ENCODE results near the gene TLCD5. TPM values are rescaled to one million over a fixed set of nuclear protein-coding genes. Genes with fewer than 3 reads are reported as not detected.

TLCD5 gene
- total and polyA plus RNA-seq, 7 donors: 0.39 to 2.5 (median 0.71) TPM

DNA sequence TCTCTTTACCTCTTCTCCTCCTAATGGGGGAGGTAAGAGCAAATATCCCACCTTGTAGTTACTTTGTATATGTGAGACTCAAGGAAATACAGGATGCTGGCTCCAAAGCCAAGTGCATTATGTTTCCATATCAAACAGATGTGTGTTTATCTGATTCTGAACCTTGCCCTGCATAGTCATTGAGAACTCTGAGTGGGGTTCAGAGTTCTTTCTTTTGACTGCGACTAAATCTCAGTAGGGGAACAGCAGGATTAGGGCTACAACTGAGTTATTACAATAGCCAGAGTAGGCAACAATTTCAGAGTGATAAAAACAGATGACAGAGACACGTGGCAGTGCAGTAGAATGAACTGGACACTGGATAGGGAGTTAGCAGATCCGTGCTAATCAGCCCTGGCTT lies 34.1 kb upstream of the TLCD5 start:
- intact Hi-C loops (cut with DNase I): no loop called here
- Histone ChIP-seq H3K9me3 (no peaks in the 10 kb centered on the region), H3K27ac (no peak overlapping the region), H3K36me3 (ENCODE audit: insufficient read depth in 1 of 2, low read depth in 1 of 2) (peaks cover 0 to 2% of the 10 kb centered on the region in 2 donors), H3K4me3 (no peak overlapping the region), H3K27me3 (ENCODE audit: insufficient read depth in 3 of 3, low read length in 2 of 3) (peaks cover 3 to 48% (median 5%) of the 10 kb centered on the region in 3 donors), H3K4me1 (no peaks in the 10 kb centered on the region)
- ATAC-seq (no peak), DNase-seq (no peak)
- TF ChIP-seq, protein P1, sequence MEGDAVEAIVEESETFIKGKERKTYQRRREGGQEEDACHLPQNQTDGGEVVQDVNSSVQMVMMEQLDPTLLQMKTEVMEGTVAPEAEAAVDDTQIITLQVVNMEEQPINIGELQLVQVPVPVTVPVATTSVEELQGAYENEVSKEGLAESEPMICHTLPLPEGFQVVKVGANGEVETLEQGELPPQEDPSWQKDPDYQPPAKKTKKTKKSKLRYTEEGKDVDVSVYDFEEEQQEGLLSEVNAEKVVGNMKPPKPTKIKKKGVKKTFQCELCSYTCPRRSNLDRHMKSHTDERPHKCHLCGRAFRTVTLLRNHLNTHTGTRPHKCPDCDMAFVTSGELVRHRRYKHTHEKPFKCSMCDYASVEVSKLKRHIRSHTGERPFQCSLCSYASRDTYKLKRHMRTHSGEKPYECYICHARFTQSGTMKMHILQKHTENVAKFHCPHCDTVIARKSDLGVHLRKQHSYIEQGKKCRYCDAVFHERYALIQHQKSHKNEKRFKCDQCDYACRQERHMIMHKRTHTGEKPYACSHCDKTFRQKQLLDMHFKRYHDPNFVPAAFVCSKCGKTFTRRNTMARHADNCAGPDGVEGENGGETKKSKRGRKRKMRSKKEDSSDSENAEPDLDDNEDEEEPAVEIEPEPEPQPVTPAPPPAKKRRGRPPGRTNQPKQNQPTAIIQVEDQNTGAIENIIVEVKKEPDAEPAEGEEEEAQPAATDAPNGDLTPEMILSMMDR (IDR thresholded peaks at IDR 0.05): no peak
- 24 to 33% (median 30%) methylated on average over 3 of the region's 3 CpGs for WGBS, 3 donors

DNA sequence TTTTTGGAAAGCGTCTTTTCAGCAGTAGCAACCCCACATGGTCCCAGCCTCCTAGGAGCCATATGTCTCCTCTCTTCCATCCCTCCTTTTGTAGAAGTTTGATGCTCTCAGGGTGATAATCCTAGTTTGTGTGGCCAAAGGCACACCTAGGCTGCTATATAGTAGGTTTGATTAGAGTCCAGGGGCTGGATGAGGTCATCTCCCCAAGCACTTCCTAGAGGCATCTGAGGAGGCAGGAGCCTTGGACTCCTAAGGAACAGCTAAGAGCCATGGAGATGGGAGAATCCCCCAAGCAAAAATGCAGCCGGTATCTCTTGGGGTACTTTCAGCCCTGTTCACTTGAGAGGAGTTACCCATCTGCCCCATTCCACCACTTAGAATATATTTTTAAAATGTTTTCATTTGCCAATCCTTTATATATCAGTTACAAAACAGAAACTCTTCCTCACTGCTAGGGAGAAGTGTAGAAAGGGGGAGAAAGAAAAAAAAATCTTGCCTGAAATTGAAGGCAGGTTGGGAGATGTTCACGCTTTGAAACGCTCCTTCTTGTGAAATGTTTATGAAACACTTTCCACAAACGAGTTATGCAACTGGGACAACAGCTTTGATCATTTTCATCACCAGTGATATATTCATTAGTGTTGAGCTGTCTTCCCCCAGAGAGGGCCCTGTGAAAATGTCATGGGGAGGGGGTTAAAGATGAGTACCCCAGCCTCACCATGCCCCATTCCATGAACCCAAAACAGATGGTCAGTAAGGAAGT lies 31.9 kb upstream of the TLCD5 start:
- WGBS, 3 donors: 73 to 82% (median 78%) methylated on average over 5 of the region's 5 CpGs
- no peak overlapping the region for H3K27ac ChIP-seq
- no peak overlapping the region for H3K4me3 ChIP-seq
- H3K9me3 ChIP-seq: no peaks in the 10 kb centered on the region
- H3K36me3 ChIP-seq (ENCODE audit: insufficient read depth in 1 of 2, low read depth in 1 of 2): no peaks in the 10 kb centered on the region
- intact Hi-C loops (cut with DNase I): no loop called here
- ATAC-seq (no peak), DNase-seq (no peak)
- peaks cover 3 to 62% (median 5%) of the 10 kb centered on the region in 3 donors for H3K27me3 ChIP-seq (ENCODE audit: insufficient read depth in 3 of 3, low read length in 2 of 3)
- no peaks in the 10 kb centered on the region for H3K4me1 ChIP-seq
- TF ChIP-seq, protein P1 (IDR thresholded peaks at IDR 0.05): no peak

DNA sequence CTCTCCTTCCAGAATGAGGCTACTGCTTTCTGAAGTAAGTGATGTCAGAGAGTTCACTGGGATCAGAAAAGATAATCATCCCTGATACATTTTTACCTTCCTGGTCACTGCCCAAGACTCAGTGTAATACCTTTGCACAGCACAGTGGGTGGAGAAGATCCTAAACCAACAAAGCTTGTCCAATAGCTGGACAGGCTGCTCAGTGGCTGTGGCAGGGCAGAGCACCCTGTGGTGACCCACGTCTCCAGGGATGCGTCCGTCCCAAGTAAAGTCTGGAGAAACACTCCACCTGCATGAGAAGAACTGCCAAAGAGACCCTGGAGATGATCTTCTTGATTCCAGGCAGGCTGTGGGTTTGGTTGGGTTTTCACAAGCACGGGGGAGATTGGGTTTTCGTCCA lies 31.0 kb upstream of the TLCD5 start:
- DNase-seq (no peak), ATAC-seq (no peak)
- Histone ChIP-seq H3K4me1 (no peaks in the 10 kb centered on the region), H3K27me3 (ENCODE audit: insufficient read depth in 3 of 3, low read length in 2 of 3) (peaks cover 3 to 60% (median 5%) of the 10 kb centered on the region in 3 donors), H3K27ac (no peak overlapping the region), H3K9me3 (no peaks in the 10 kb centered on the region), H3K4me3 (no peak overlapping the region), H3K36me3 (ENCODE audit: insufficient read depth in 1 of 2, low read depth in 1 of 2) (no peaks in the 10 kb centered on the region)
- intact Hi-C loops (cut with DNase I): no loop called here
- WGBS, 3 donors: 60 to 76% (median 62%) methylated on average over 5 of the region's 5 CpGs
- TF ChIP-seq, protein P1 (IDR thresholded peaks at IDR 0.05): no peak

DNA sequence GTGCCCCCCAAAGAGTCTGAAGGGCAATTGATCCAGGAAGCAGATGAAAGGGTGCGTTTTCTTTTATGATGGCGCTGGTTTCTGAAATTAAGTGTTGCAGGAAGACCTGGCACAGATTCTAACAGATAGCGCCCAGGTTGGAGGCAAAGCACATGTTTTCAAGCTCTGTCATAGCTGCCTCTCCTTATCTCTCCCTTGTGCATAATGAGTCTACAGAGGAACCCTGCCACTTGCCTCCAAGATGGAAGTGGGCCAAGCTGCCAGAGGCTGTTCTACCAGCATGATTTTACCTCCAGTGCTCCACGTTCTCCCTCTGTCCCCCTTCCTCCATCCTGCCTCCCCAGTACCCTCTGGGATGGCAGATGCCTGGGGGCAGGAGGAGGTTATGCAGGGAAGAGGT lies 30.0 kb upstream of the TLCD5 start:
- intact Hi-C loops (cut with DNase I): no loop called here
- no peak for DNase-seq
- H3K27me3 ChIP-seq (ENCODE audit: insufficient read depth in 3 of 3, low read length in 2 of 3): peaks cover 3 to 53% (median 5%) of the 10 kb centered on the region in 3 donors

More for the DNA sequence above, 30.0 kb upstream of the TLCD5 start:
- 60 to 64% (median 62%) methylated on average over 4 of the region's 4 CpGs for WGBS, 3 donors
- H3K4me1 ChIP-seq: no peaks in the 10 kb centered on the region
- H3K9me3 ChIP-seq: no peaks in the 10 kb centered on the region
- no peak overlapping the region for H3K4me3 ChIP-seq
- no peak overlapping the region for H3K27ac ChIP-seq
- TF ChIP-seq, protein P1 (IDR thresholded peaks at IDR 0.05): no peak
- no peak for ATAC-seq
- no peaks in the 10 kb centered on the region for H3K36me3 ChIP-seq (ENCODE audit: insufficient read depth in 1 of 2, low read depth in 1 of 2)

Measured in psoas muscle (tissue), 8 donors.